Stimulated activated naive CD4-positive, alpha-beta T cell (primary cell): ENCODE results near the gene PLB1.

ENCODE experiments used
- DNase-seq, 6 experiments: peaks; one replicate each; lab custom pipeline; 2025; lab: John Stamatoyannopoulos, UW

PLB1 gene

DNA sequence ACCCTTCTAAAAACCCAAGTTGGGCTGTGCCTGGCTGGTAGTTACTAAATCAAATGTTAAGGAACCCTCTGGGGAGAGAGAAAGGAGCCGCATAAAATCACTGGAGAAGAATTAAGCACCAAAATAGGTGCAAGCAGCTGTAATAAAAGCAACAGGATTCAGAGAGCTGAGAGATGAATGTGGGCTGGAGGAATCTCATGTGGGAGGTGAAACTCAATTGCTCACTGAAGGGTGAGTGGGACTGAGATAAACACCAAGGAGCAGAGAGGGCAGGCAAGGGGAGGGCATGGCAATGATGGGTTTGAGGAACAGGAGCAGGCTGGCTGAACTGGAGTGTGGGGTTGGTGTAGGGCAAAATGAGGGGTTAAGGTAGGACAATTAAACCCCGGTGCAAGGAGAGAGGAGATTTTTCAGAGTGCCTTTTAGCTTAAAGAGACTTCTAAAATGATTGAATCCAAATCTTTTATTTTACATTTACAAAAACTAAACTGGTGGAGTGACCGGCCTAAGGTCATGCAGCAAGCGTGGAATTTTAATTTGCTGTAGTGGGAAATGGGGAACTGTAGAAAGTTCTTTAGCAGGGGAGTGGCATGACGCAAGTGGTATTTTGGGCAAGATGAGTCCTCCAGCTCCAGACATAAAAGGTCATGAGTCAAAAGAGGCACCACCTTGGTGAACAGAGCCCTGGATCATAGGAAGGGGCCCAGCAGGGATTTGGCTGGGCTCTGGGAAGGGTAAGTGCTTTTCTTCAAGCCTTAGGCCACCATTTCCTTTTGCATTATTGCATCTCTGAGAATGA, 10.5 kb downstream of the PLB1 start:
- DNase-seq, result no peak

DNA sequence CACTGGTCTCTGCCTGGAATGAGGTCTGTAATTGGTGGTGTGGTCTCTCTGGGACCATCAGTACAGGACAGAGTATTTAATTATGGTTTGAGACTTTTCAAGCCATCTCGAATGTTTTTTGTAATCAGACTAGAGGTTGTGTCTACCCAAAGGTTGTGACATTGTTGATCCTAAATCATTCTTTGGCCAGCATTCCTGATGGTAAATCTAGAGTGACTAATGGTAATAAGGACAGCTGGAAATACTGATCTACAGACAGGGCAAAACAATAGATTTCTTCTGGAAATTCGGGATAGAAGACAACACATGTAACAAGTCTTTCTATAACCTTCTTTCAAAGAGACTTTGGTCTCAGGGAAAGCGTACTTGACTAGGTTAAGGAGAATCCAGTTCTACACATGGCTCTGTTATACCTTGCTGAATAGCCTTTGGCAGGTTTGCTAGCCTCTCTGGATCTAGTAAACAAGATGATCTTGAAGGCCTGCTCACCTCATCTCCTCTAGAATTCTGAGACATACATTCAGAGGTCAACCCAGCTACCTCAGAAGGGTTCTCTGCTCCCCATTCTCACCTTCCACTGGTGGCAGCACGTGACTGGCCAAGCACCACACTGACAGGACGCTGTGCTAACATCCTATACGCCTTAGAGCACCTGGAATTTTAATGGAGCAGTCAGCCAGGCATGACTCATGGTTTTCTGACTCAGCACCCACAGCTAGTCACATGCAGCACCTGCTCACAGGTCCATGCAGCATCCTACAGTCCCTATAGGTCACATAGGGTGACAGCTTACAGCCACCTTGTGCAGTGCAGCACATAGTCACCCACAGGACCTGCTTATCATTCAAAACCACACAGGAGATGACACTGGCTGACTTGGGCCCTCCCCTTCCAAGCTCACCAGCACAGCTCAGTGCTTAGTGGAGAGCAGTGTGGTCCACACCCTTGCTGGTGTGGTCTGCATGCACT, 12.2 kb downstream of the PLB1 start:
- no peak for DNase-seq

DNA sequence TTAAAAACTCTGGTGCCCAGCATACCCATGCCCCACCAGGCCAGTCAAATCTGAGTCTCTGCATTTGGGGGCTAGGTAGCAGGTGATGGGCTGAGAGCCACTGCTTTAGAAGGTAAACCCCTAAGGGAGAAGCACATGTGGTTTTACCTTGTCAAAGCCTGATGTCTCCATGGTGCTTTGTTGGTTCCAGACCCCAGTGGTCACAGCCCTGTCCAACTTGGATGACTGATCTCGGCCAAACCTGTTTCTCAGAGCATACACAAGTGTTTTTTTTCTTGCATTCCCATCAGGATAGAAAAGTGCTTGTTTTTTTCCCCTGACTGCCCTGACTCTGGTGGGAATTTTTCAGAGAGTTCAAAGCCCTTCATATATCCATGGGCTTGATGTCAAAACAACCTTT, 13.5 kb downstream of the PLB1 start:
- DNase-seq, result no peak

DNA sequence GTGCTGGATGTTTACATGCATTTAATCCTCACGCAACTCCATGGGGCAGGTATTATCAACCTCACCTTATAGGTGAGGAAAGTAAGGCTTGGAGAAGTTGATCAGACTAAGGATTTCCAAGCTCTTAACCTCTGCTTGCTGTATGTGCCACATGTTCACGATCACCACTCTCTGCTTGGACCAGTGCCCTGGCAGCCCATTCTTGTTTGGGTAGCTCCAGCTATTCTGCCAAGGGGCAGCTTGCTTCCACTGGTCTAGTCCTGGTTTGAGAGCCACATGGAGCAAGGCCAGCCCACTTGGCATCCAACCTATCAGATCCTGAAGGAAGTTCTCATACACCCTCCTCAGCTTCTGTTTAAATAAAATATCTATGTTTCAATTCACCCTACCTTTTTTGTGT, 14.3 kb downstream of the PLB1 start:
- DNase-seq, result no peak

DNA sequence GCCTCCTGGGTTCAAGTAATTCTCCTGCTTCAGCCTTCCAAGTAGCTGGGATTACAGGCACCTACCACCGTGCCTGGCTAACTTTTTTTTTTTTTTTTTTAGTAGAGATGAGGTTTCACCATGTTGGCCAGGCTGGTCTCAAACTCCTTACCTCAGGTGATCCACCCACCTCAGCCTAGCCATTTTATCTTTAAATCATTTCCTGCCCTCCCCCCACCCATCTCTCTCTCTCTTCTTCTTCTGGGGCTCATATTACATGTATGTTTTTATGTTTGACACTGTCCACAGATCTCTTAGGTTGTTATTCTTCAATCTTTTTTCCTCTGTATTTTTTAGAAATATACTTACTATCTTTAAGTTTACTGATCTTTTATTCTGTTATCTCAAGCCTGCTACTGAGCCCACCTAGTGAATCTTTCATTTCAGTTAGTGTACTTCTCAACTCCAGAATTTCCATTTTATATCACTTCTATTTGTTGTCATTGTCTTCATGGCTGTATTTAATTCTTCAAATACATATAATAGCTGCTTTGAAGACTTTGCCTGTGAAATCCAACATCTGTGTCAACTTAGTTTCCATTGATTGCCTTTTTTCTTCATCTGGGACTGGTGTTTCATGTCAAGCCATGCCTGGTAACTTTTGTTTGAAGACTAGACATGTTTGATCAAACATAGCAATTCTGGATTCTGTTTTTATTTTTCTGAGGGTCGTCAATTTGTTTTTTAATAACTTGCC, 16.2 kb downstream of the PLB1 start:
- DNase-seq, result no peak

DNA sequence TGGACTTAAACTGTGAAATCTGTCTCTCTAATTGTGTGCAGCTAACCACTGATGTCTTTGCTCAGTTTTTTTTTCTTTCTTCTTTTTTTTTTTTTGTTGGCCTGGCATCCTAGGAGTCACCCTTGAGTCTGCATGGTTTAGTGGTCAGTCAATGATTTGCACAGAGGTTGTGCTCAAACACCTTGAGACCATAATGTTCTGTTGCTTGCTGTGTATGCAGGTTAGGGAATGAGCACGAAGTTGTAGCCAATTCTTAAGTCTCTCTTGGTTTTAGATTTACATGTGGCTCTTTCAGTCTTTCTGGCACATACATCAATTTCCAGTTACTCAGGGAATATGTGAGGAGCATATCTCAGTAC, 16.7 kb downstream of the PLB1 start:
- no peak for DNase-seq

DNA sequence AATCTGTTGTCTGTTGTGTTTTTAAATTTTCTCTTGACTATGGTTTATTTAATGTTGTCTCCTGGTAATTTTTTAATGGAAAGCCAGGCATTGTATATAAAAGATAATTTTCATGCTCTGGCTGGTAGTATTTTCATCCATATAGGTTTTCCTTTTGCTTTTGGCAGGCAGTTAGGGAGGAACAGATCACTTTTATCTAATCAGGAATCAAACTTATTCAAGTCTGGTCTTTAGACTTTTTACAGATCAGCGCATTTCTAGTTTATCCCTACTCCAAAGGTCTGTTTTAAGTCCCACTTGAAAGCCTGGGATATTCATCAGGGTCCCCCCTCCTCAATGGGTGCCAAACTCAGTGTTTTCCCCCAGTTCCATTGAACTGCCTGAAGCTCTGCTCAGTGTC, 17.2 kb downstream of the PLB1 start:
- DNase-seq, result no peak

DNA sequence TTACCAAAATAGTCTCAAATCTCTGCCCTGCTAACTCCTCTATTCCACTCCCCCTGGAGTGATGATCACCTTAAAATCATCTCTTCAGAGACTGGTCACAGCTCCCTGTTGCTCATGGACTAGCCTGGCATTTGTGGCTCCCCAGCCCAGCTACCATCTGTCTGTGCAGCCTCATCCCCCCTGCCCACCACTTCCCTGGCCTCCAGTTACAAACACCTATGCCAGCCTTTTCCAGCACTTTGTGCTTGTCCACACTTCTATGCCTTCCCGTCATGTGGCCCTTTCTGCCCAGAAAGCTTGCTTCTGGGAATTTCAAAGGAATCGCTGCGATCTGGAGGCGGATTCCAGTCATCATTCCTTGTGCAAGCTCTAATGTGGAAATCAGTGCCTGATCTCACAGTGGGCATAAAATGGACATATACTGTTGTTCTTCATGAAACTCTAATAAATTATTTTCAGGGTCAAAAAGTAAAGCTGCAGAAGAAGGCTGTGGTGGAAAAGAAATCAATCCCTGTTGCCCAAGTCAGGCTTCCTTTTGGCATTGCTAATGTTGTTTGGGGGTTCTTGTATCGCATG, 19.4 kb downstream of the PLB1 start:
- no peak for DNase-seq

DNA sequence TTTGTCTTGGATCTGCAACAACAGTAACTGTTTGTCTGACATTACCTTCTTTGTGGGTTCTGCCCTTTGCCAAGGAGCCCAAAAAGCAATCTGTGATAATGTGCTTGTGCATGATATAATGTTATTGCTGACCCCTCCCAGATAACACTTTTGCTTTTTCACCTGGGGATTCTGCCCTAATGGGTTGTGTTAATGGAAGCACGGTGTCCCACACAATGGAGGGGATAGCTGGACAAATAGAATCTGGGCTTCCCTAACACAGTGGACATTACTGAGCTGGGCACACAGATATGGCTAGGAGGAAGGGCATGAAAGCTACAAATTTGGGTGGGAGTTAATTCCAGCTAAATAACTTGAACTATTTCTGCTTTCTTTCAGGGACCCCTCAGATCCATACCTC, 20.6 kb downstream of the PLB1 start:
- DNase-seq, result no peak

DNA sequence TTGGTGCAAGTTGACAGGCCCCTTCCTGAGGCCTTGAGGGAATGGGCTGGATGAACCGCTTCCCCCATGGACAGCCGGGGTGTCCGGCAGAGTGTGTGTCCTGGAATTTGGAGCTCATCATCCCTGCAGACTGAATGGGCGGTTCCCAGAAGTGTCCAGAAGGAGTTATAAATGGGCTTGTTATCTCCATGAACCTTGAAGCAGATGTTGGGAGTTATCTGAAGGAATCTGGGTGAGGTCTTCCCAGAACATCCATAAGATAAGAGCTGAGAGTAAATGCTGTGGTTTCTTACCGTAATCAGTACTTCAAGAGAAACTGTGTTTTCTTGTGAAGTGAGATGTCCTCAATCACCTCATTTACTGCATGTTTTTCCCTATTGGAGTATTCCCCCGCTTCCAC, 21.1 kb downstream of the PLB1 start:
- DNase-seq, result no peak

DNA sequence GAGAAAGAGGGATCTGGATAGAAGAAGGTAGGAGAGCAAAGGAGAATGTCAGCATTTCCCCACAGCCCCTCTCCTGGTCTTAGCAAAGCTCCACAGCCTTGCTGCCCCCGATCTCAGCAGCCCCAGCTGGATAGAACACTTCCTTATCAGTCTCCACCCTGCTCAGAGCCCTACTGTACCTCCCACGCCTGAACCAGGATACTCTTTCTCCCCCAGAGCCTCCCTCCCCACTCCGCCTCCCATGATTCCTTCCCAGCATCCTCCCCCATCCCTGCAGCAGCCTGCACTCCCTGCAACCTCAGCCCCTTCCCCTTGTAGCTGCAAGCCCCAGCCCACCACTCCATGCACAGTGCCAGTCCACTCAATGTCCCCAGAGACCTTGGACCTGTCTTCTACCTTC, 25.8 kb downstream of the PLB1 start:
- DNase-seq, result no peak

DNA sequence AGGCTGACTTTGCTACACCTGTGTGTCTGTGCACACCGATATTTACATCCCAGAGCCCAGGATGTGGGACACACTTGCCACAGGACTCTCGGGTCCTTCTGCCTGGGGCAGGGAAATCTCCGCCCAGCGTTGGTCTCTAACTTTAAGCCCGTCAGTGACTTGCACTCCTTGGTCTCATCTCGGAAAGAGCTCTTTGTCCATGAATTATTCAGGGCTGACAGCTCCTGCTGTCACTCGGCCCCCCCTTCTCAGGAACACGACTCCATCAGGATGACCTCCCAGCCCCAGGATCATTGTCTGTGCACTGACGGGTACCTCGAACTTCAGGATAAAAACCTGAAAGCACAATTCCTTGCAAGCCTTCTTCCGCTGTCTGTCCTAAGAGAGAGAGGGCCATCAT, 26.6 kb downstream of the PLB1 start:
- no peak for DNase-seq

DNA sequence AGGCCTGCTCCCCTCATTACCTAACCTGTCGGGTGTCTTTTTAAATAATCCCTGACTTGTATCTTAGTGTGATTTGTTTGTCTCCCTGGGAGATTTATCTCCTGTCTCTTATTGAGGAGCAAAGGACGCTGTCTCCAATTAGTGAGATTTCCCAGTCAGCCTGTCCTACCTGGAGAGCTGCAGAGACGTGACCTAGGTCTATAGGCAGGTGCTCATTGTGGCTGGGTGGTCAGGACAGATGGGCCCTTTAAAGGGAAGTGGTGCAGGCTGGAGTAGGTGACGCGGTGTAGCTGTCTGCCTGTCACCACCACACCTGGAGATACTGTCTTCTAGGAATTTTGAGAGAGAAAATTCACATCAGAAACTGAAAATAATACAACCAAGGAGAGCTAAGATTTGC, 28.0 kb downstream of the PLB1 start:
- DNase-seq, result no peak

DNA sequence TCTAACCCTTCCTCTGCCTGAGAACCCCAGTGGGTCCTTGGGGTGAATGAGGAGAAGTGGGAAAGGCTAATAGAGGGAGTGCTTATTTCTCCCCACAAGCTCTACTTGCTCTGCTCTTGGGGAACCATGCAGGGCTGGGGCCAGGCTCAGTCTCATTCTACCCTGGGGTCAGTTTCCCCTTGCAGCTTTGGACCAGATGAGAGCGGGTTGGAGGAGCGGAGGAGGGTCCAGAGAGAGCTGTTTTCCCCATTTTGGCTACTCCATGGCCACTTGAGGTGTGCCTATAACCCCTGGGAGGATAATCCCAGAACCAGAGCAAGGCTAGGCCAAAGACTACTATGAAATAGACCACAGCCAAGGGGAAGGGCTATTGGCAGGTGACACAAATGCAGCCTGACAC, 29.6 kb downstream of the PLB1 start:
- no peak for DNase-seq

DNA sequence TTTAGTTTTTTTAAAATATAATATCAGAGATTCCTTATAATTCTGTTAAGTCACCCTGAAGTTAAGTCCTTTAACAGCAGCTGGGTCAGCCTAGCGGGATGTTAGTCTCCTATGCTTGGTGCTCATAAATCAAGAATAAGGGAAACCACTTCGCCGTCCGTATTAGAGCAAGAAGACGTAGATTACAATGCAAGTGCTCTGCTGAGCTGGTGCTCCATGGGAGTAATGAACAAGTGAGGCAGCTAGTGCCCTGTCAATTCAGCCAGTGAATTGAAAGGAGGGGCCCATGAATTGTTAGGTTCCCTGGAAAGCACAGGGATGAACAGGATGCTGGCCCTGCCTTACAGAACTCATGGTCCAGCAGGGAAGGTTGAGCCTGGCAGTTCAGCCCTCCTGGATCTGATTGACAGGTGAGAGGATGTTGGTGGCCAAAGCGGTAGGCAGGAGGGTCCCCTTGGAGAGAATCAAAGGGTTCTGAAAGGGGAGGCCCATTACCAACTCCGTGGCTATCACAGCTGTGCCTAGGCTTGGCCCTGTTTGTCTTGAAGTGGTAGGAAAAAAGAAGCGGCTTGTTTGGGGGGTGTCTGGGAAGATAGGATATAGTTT, 30.8 kb downstream of the PLB1 start:
- DNase-seq, result no peak

DNA sequence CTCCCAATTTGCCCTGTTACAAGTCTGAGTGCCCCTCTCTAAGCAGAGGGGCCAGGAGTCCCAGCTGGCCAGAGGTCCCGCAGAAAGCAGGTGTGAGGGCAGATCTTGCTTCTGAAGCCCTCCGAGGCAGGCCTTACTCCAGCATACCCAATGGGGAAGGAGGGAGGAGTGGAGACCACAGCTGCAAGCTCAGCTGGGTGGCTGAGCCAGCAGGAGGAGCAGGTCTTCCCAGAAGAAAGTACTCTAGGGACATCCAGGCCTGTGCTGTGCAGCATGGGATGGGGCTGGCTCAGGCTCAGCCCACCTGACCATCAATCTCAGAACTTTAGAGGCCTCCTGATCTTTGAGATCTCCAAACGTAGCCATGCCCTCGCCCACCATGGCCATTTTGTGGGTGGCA, 31.3 kb downstream of the PLB1 start:
- DNase-seq, result no peak

DNA sequence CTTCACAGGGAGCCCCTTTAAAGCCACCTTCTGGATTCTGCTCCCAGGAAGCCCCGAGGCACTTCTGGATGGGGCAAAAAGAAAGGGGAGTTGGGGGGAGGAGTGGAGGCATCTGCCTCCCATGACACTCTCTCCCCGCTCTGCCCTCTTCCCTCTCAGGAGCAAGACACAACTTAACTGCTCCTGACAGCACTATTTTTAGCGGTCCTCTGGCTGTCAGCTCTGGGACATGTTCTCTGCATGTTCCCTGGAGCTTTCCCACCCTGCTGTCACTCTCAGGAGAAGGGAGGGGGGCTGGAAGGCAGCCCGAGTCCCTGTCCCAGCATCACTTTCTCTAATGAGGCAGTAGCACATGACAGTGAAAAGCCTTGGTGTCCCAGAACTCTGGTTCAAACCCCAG, 32.3 kb downstream of the PLB1 start:
- no peak for DNase-seq

DNA sequence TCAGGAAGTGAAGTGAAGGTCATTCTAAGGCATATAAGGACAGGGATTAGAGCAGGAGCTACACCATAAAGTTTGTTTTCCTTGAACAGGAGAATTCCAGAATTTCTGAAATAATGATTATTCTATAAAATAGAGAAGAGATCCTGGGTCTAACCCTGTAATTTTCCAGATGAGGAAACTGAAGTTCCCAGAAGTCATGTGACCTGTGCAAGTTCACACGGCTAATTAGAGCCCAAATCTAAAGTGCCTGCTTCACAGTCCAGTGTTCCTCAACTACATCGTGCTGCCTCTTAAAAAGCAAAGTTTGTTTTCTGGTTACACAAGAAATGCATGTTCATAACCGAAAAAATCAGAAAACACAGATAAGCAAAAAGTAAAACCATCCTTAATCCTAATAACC, 34.9 kb downstream of the PLB1 start:
- DNase-seq, result no peak

DNA sequence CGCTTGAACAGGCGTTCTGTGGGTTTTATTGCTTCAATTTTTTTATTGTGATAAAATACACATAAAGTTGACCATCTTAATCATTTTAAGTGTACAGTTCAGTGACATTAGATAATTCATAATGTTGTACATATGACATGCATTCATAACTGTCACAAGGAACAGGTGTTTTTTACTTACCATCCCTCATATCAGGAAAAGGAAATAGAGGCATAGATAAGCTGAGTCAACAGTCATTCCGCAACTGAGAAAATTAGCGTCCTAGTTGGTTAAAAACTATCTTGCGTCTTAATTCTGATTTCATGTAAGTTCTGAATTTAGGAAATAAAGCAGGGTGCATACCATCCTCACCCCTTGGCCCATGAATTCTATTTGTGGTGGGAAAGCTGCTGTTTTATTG, 36.5 kb downstream of the PLB1 start:
- no peak for DNase-seq

DNA sequence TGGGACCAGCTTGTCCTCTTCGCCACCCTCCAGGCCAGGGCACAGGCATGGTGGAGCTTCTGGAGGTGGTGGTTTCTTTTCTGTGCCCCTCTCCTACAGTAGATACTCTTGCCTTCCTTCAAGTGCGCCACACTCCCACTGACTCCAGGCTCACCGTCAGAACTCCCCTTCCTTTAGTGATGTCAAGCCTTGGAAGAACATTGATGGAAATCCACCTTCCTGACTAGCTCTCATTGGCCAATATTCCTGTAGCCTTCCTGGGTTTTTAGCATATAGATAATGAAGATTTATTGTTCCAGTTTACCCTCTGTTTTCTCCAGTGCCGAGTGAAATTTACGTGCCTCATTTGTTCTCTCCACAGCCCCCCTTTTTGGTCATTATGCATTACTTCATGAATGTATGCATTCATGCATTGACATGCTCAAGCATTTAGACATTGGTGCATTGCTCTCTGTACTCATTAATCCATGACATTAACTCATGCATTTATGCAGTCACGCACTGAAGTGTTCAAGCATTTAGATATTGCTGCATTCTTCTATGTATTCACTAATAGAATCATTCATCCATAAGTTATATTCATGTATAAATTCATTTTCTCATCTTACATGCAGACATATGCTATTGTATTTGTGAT, 37.3 kb downstream of the PLB1 start:
- DNase-seq, result no peak

DNA sequence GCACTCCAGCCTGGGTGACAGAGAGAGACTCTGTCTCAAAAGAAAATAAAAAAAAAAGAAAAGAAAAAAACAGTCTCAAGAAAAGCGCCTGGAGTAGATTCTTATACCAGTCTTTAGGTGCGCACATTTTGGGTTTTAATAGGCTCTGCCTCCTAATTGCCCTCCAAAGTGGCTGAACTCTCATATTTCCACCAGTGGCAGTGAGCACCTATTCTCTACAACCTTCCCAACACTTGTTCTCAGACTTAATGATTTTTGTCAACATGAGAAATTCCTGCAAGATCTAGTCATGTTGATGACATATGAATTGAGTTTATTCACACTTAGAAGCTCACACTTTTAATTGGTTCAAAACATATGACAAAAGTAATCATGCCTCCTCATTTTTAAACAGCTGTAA, 39.0 kb downstream of the PLB1 start:
- no peak for DNase-seq
